IMR-90 (cell line): ENCODE measurements around the gene SHC4. TPM values are rescaled to one million over a fixed set of nuclear protein-coding genes. Genes with fewer than 3 reads are reported as not detected.

ENCODE experiments used
- ATAC-seq: fragments of 200-7000 bp; cut with Tn5 transposase; 2 replicates; pipeline ENCODE4 v1.9.1; 2020; ENCODE audit warnings: low read depth, mild to moderate bottlenecking, moderate library complexity
- BruUV-seq: library from RNA; stranded (reverse); fragments of 400-500 nt; replicated peaks from 2 replicates; lab custom pipeline; 2021; lab: Mats Ljungman, UMichigan
- CTCF ChIA-PET: fragments of 300-600 bp; formaldehyde crosslinking; extraction: SDS; loops from one replicate; lab custom pipeline; 2021; ENCODE audit warnings: antibody characterized with exemption; lab: Yijun Ruan, JAX
- POLR2A ChIA-PET: fragments of 300-600 bp; sonication (Branson Sonifier 250); formaldehyde crosslinking; loops from one replicate; lab custom pipeline; 2022; ENCODE audit warnings: antibody characterized with exemption; ENCODE audit not compliant: unreplicated experiment; lab: Charles Lee
- DNase-seq: peaks from one replicate; pipeline ENCODE4 v3.0.0; 2013
- H2AFZ ChIP-seq: replicated peaks from 2 replicates; pipeline ENCODE3; 2013; ENCODE audit warnings: low read length, mild to moderate bottlenecking; ENCODE audit not compliant: poor library complexity
- H2AK5ac ChIP-seq: 2 replicates; pipeline ENCODE4 v1.6.1; 2013; ENCODE audit warnings: low read depth, low read length, inconsistent platforms
- H2AK9ac ChIP-seq: replicated peaks from 2 replicates; pipeline ENCODE3; 2013; ENCODE audit warnings: mild to moderate bottlenecking, low read depth, low read length, moderate library complexity; ENCODE audit not compliant: poor library complexity
- H2BK120ac ChIP-seq: 2 replicates; pipeline ENCODE4 v1.6.1; 2013; ENCODE audit warnings: low read depth, low read length, inconsistent platforms
- H2BK15ac ChIP-seq: 3 replicates; pipeline ENCODE4 v1.6.1; 2013; ENCODE audit warnings: low read depth, low read length, inconsistent platforms
- H2BK20ac ChIP-seq: 2 replicates; pipeline ENCODE4 v1.6.1; 2013; ENCODE audit warnings: low read depth, mild to moderate bottlenecking, inconsistent platforms, low read length, moderate library complexity
- H2BK5ac ChIP-seq: 2 replicates; pipeline ENCODE4 v1.6.1; 2013; ENCODE audit warnings: mild to moderate bottlenecking, low read depth, low read length, inconsistent platforms; ENCODE audit not compliant: poor library complexity, severe bottlenecking
- H3K14ac ChIP-seq: replicated peaks from 2 replicates; pipeline ENCODE4 v1.6.1; 2013; ENCODE audit warnings: low read depth, low read length, inconsistent platforms
- H3K18ac ChIP-seq: 2 replicates; pipeline ENCODE4 v1.6.1; 2013; ENCODE audit warnings: low read depth, low read length, control low read depth
- H3K23ac ChIP-seq: 2 replicates; pipeline ENCODE4 v1.6.1; 2013; ENCODE audit warnings: low read depth, low read length, inconsistent platforms
- H3K27ac ChIP-seq: 2 replicates; pipeline ENCODE4 v1.5.1; 2013; ENCODE audit warnings: mild to moderate bottlenecking, control low read depth, low read length; ENCODE audit not compliant: insufficient read depth
- H3K27me3 ChIP-seq: 2 replicates; pipeline ENCODE4 v1.6.1; 2013; ENCODE audit warnings: low read length; ENCODE audit not compliant: control insufficient read depth, insufficient read depth
- H3K36me3 ChIP-seq: 2 replicates; pipeline ENCODE4 v1.6.1; 2013; ENCODE audit warnings: low read length, mixed read lengths; ENCODE audit not compliant: control insufficient read depth, insufficient read depth
- H3K4ac ChIP-seq: 2 replicates; pipeline ENCODE4 v1.6.1; 2013; ENCODE audit warnings: low read depth, low read length, inconsistent platforms
- H3K4me1 ChIP-seq: 2 replicates; pipeline ENCODE4 v1.6.1; 2013; ENCODE audit warnings: low read length, mixed read lengths; ENCODE audit not compliant: control insufficient read depth, insufficient read depth
- H3K4me2 ChIP-seq: 2 replicates; pipeline ENCODE4 v1.6.1; 2013; ENCODE audit warnings: low read depth, mild to moderate bottlenecking, control low read depth, low read length, moderate library complexity
- H3K4me3 ChIP-seq: 2 replicates; pipeline ENCODE4 v1.5.1; 2013; ENCODE audit warnings: low read depth, mild to moderate bottlenecking, control low read depth, low read length, moderate library complexity; ENCODE audit not compliant: insufficient read depth
- H3K56ac ChIP-seq: 2 replicates; pipeline ENCODE4 v1.6.1; 2013; ENCODE audit warnings: low read length, inconsistent platforms; ENCODE audit not compliant: insufficient read depth; ENCODE audit errors: extremely low read depth
- H3K79me1 ChIP-seq, 2 experiments: 2 replicates each; pipeline ENCODE4 v1.6.1; 2013; ENCODE audit warnings: low read length in 2 of 2, inconsistent platforms in 1 of 2, low read depth in 1 of 2
- H3K9ac ChIP-seq: 2 replicates; pipeline ENCODE4 v1.6.1; 2013; ENCODE audit warnings: low read depth, low read length, control low read depth
- H3K9me1 ChIP-seq: 2 replicates; pipeline ENCODE4 v1.6.1; 2013; ENCODE audit warnings: low read length, inconsistent platforms; ENCODE audit not compliant: insufficient read depth
- H3K9me3 ChIP-seq: 2 replicates; pipeline ENCODE4 v1.6.1; 2013; ENCODE audit warnings: low read length; ENCODE audit not compliant: control insufficient read depth, insufficient read depth
- H4K20me1 ChIP-seq: 2 replicates; pipeline ENCODE4 v1.6.1; 2013; ENCODE audit warnings: low read length, inconsistent platforms; ENCODE audit not compliant: insufficient read depth
- H4K5ac ChIP-seq: 2 replicates; pipeline ENCODE4 v1.6.1; 2013; ENCODE audit warnings: mild to moderate bottlenecking, low read depth, low read length, control low read depth
- H4K8ac ChIP-seq, 2 experiments: 2 replicates each; pipeline ENCODE4 v1.6.1; 2013; ENCODE audit warnings: low read depth in 2 of 2, low read length in 2 of 2, control low read depth in 1 of 2, inconsistent platforms in 1 of 2
- H4K91ac ChIP-seq: 2 replicates; pipeline ENCODE4 v1.6.1; 2013; ENCODE audit warnings: low read depth, low read length, inconsistent platforms; ENCODE audit not compliant: insufficient read depth
- BHLHE40 ChIP-seq: fragments of 150-350 bp; IDR thresholded peaks from 2 replicates; pipeline ENCODE4 v1.6.1; 2016; ENCODE audit warnings: mild to moderate bottlenecking, low read depth, low read length
- WGBS, 2 experiments: methylation state at CpG; one replicate each; pipeline versions ENCODE4 v1.1.5 to v1.1.7; 2013; ENCODE audit warnings: missing lambda C conversion rate in 2 of 2; ENCODE audit not compliant: insufficient read length in 1 of 2; ENCODE audit errors: extremely low coverage in 2 of 2; 5-methylcytosine and 5-hydroxymethylcytosine counted together
- dilution Hi-C: fragments of 300-500 bp; cut with HindIII; formaldehyde crosslinking; loops from one replicate; pipeline ENCODE4 v1.14.3; 2018; ENCODE audit warnings: low sequenced_read_pairs; ENCODE audit not compliant: unreplicated experiment
- in situ Hi-C: fragments of 300-500 bp; cut with MboI; formaldehyde crosslinking; loops from 3 replicates; pipeline ENCODE4 v1.14.3; 2019; ENCODE audit warnings: low sequenced_read_pairs, inconsistent platforms, mixed read lengths
- intact Hi-C: fragments of 100-400 bp; cut with micrococcal nuclease; formaldehyde crosslinking; loops from 2 replicates; pipeline ENCODE4 v1.10.0; 2022
- polyA plus RNA-seq, 3 experiments: library from polyadenylated mRNA; depleted of rRNA; stranded (reverse); fragments of >200 nt; gene quantifications; 2 replicates each; pipeline ENCODE4 v1.2.3, GENCODE V29; 2012; ENCODE audit warnings: low replicate concordance in 1 of 3
- total RNA-seq: library from RNA; depleted of rRNA; stranded (reverse); fragments of >200 nt; gene quantifications from 2 replicates; pipeline ENCODE4 v1.2.3, GENCODE V29; 2012

SHC4 gene
- total and polyA plus RNA-seq, 2 of the 4 experiments (the other 2 are of a cell fraction): 0.91 to 2.7 TPM

DNA sequence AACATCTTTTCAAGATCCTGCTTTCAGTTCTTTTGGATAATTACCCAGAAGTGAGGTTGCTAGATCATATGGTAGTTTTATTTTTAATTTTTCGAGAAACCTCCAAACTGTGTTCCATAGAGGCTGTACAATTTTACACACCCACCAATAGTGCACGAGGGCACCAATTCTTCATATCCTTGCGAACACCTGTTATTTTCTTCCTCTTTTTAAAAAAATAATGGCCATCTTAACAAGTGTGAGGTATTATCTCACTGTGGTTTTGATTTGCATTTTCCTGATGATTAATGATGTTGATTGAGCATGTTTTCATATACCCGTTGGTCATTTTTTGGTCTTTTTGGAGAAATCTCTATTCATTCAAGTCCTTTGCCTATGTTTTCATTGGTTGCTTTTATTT, 135.2 kb downstream of the SHC4 start:
- Histone ChIP-seq H2BK20ac (no peak overlapping the region), H3K4me2 (no peak overlapping the region), H3K14ac (no peak overlapping the region), H4K8ac (no peak overlapping the region), H3K18ac (no peak overlapping the region), H2BK15ac (no peak overlapping the region), H3K4me3 (no peak overlapping the region), H3K23ac (no peak overlapping the region), H4K91ac (no peak overlapping the region), H3K4ac (no peak overlapping the region), H3K9me1 (no peaks in the 10 kb centered on the region), H2AK5ac (no peak overlapping the region), H3K9ac (no peak overlapping the region), H3K27me3 (no peaks in the 10 kb centered on the region), H3K27ac (no peak overlapping the region), H3K56ac (no peak overlapping the region), H3K36me3 (peaks cover under 1% of the 10 kb centered on the region), H2BK120ac (no peak overlapping the region), H4K20me1 (no peaks in the 10 kb centered on the region), H3K79me1 (no peaks in the 10 kb centered on the region), H3K4me1 (0 out of 2 replicates have a peak, but pooled peaks cover under 1% of the 10 kb centered on the region), H3K9me3 (peaks cover 4% of the 10 kb centered on the region; the same call in 1 of the 2 replicates), H2BK5ac (no peak overlapping the region), H4K5ac (no peak overlapping the region), H2AK9ac (no peak overlapping the region), H2AFZ (no peak overlapping the region)
- no TSS peak for BruUV-seq
- ChIA-PET POLR2A (interaction anchor here (0.6 kb wide), 1 partner anchor 179 kb away, joined by 3 read pairs; no protein-coding TSS in a partner anchor), CTCF (no interaction called here)
- WGBS, 2 experiments: no CpG with 5 or more reads among the region's 4 CpGs
- ATAC-seq: no peak
- DNase-seq: no peak
- no peak for TF ChIP-seq BHLHE40
- in situ Hi-C loops (no loop called here), dilution Hi-C loops (no loop called here), intact Hi-C loops (no loop called here)
